ENCODE results near the gene KRTAP4-8. TPM values are rescaled to one million over a fixed set of nuclear protein-coding genes. Genes with fewer than 3 reads are reported as not detected.

KRTAP4-8 gene
- total and polyA plus RNA-seq, 2 experiments from 2014 or later: not detected

Other genes with a start within 250 kb of the KRTAP4-8 start
Only the 30 nearest of the 38 such genes appear.
- gene KRT39, start 131.2 kb downstream of the KRTAP4-8 start, total RNA-seq: not detected in 2 replicates
- gene KRT39, start 131.2 kb downstream of the KRTAP4-8 start, polyA plus RNA-seq: not detected in 2 replicates
- not detected in 2 replicates for gene KRT40, start 113.8 kb downstream of the KRTAP4-8 start, total RNA-seq
- not detected in 2 replicates for gene KRT40, start 113.8 kb downstream of the KRTAP4-8 start, polyA plus RNA-seq
- not detected in 2 replicates for gene KRTAP3-3, start 104.0 kb downstream of the KRTAP4-8 start, total RNA-seq
- gene KRTAP3-3, start 104.0 kb downstream of the KRTAP4-8 start, polyA plus RNA-seq: not detected in 2 replicates
- gene KRTAP3-2, start 98.2 kb downstream of the KRTAP4-8 start, total RNA-seq: not detected in 2 replicates
- gene KRTAP3-2, start 98.2 kb downstream of the KRTAP4-8 start, polyA plus RNA-seq: not detected in 2 replicates
- gene KRTAP3-1, start 89.0 kb downstream of the KRTAP4-8 start, total RNA-seq: not detected in 2 replicates
- gene KRTAP3-1, start 89.0 kb downstream of the KRTAP4-8 start, polyA plus RNA-seq: not detected in 2 replicates
- not detected in 2 replicates for gene KRTAP1-5, start 70.9 kb downstream of the KRTAP4-8 start, total RNA-seq
- gene KRTAP1-5, start 70.9 kb downstream of the KRTAP4-8 start, polyA plus RNA-seq: not detected in 2 replicates
- gene KRTAP1-4, start 67.9 kb downstream of the KRTAP4-8 start, total RNA-seq: not detected in 2 replicates
- not detected in 2 replicates for gene KRTAP1-4, start 67.9 kb downstream of the KRTAP4-8 start, polyA plus RNA-seq
- gene KRTAP1-3, start 63.3 kb downstream of the KRTAP4-8 start, total RNA-seq: not detected in 2 replicates
- gene KRTAP1-3, start 63.3 kb downstream of the KRTAP4-8 start, polyA plus RNA-seq: not detected in 2 replicates
- not detected in 2 replicates for gene KRTAP1-1, start 56.7 kb downstream of the KRTAP4-8 start, total RNA-seq
- not detected in 2 replicates for gene KRTAP1-1, start 56.7 kb downstream of the KRTAP4-8 start, polyA plus RNA-seq
- gene KRTAP2-1, start 50.8 kb downstream of the KRTAP4-8 start, total RNA-seq: not detected in 2 replicates
- not detected in 2 replicates for gene KRTAP2-1, start 50.8 kb downstream of the KRTAP4-8 start, polyA plus RNA-seq
- not detected in 2 replicates for gene KRTAP2-2, start 42.9 kb downstream of the KRTAP4-8 start, total RNA-seq
- gene KRTAP2-2, start 42.9 kb downstream of the KRTAP4-8 start, polyA plus RNA-seq: not detected in 2 replicates
- not detected in 2 replicates for gene KRTAP2-3, start 38.0 kb downstream of the KRTAP4-8 start, total RNA-seq
- not detected in 2 replicates for gene KRTAP2-3, start 38.0 kb downstream of the KRTAP4-8 start, polyA plus RNA-seq
- gene KRTAP2-4, start 32.3 kb downstream of the KRTAP4-8 start, total RNA-seq: not detected in 2 replicates
- not detected in 2 replicates for gene KRTAP2-4, start 32.3 kb downstream of the KRTAP4-8 start, polyA plus RNA-seq
- not detected in 2 replicates for gene KRTAP4-7, start 14.0 kb downstream of the KRTAP4-8 start, total RNA-seq
- gene KRTAP4-7, start 14.0 kb downstream of the KRTAP4-8 start, polyA plus RNA-seq: not detected in 2 replicates
- not detected in 2 replicates for gene KRTAP4-16, start 4.1 kb upstream of the KRTAP4-8 start, total RNA-seq
- gene KRTAP4-16, start 4.1 kb upstream of the KRTAP4-8 start, polyA plus RNA-seq: not detected in 2 replicates
- not detected in 2 replicates for gene KRTAP4-9, start 7.2 kb upstream of the KRTAP4-8 start, total RNA-seq
- gene KRTAP4-9, start 7.2 kb upstream of the KRTAP4-8 start, polyA plus RNA-seq: not detected in 2 replicates
- not detected in 2 replicates for gene KRTAP4-11, start 20.2 kb upstream of the KRTAP4-8 start, total RNA-seq
- not detected in 2 replicates for gene KRTAP4-11, start 20.2 kb upstream of the KRTAP4-8 start, polyA plus RNA-seq
- gene KRTAP4-12, start 26.0 kb upstream of the KRTAP4-8 start, total RNA-seq: not detected in 2 replicates
- not detected in 2 replicates for gene KRTAP4-12, start 26.0 kb upstream of the KRTAP4-8 start, polyA plus RNA-seq
- not detected in 2 replicates for gene KRTAP4-6, start 42.4 kb upstream of the KRTAP4-8 start, total RNA-seq
- not detected in 2 replicates for gene KRTAP4-6, start 42.4 kb upstream of the KRTAP4-8 start, polyA plus RNA-seq
- not detected in 2 replicates for gene KRTAP4-5, start 51.7 kb upstream of the KRTAP4-8 start, total RNA-seq
- not detected in 2 replicates for gene KRTAP4-5, start 51.7 kb upstream of the KRTAP4-8 start, polyA plus RNA-seq
- not detected in 2 replicates for gene KRTAP4-4, start 62.6 kb upstream of the KRTAP4-8 start, total RNA-seq
- gene KRTAP4-4, start 62.6 kb upstream of the KRTAP4-8 start, polyA plus RNA-seq: not detected in 2 replicates
- not detected in 2 replicates for gene KRTAP4-3, start 70.1 kb upstream of the KRTAP4-8 start, total RNA-seq
- not detected in 2 replicates for gene KRTAP4-3, start 70.1 kb upstream of the KRTAP4-8 start, polyA plus RNA-seq
- gene KRTAP4-2, start 80.1 kb upstream of the KRTAP4-8 start, total RNA-seq: not detected in 2 replicates
- gene KRTAP4-2, start 80.1 kb upstream of the KRTAP4-8 start, polyA plus RNA-seq: not detected in 2 replicates
- gene KRTAP4-1, start 86.8 kb upstream of the KRTAP4-8 start, total RNA-seq: not detected in 2 replicates
- not detected in 2 replicates for gene KRTAP4-1, start 86.8 kb upstream of the KRTAP4-8 start, polyA plus RNA-seq
- not detected in 2 replicates for gene KRTAP9-1, start 91.7 kb upstream of the KRTAP4-8 start, total RNA-seq
- gene KRTAP9-1, start 91.7 kb upstream of the KRTAP4-8 start, polyA plus RNA-seq: not detected in 2 replicates
- gene KRTAP9-2, start 128.5 kb upstream of the KRTAP4-8 start, total RNA-seq: not detected in 2 replicates
- not detected in 2 replicates for gene KRTAP9-2, start 128.5 kb upstream of the KRTAP4-8 start, polyA plus RNA-seq
- not detected in 2 replicates for gene KRTAP9-3, start 134.3 kb upstream of the KRTAP4-8 start, total RNA-seq
- not detected in 2 replicates for gene KRTAP9-3, start 134.3 kb upstream of the KRTAP4-8 start, polyA plus RNA-seq
- gene KRTAP9-8, start 139.9 kb upstream of the KRTAP4-8 start, total RNA-seq: not detected in 2 replicates
- not detected in 2 replicates for gene KRTAP9-8, start 139.9 kb upstream of the KRTAP4-8 start, polyA plus RNA-seq
- not detected in 2 replicates for gene KRTAP9-4, start 151.5 kb upstream of the KRTAP4-8 start, total RNA-seq
- gene KRTAP9-4, start 151.5 kb upstream of the KRTAP4-8 start, polyA plus RNA-seq: not detected in 2 replicates
- gene KRTAP9-9, start 157.2 kb upstream of the KRTAP4-8 start, total RNA-seq: not detected in 2 replicates
- not detected in 2 replicates for gene KRTAP9-9, start 157.2 kb upstream of the KRTAP4-8 start, polyA plus RNA-seq

All from cardiac muscle cell (in vitro differentiated cells and primary cell).